NCI-H748 (cell line): ENCODE data around the gene INCENP.

Experiments used
- DNase-seq: peaks from one replicate; lab custom pipeline; 2025; ENCODE audit not compliant: unreplicated experiment; lab: John Stamatoyannopoulos, UW

The INCENP gene

DNA sequence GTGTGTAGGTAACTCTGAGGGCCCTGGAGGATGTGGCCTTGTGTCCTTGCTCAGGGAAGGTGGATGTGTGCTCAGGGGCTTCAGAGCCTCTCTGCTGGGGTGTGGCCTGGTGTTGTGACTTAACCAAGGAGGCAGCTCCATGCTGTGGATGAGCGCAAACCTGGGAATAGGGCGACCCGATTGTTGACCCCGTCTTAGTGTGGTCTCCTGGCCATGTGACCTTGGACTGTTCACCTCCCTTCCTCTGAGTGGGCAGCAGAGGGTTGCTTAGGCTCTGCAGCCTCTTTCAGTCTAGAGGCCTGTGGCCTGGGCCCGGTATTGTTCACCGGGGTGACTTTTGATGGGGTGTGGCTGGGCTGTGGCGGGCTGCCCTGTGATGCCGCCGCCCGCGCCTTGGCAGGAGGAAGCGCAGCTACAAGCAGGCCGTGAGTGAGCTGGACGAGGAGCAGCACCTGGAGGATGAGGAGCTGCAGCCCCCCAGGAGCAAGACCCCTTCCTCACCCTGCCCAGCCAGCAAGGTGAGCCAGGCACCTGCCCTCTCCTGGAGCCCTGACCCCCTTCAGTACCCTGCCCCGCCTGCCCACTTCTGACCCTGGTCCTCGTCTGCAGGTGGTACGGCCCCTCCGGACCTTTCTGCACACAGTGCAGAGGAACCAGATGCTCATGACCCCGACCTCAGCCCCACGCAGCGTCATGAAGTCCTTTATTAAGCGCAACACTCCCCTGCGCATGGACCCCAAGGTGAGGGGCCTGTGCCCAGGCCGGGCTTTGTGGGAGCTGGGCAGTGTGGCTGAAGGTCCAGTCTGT, 16.7 kb downstream of the INCENP start:
- no peak for DNase-seq

DNA sequence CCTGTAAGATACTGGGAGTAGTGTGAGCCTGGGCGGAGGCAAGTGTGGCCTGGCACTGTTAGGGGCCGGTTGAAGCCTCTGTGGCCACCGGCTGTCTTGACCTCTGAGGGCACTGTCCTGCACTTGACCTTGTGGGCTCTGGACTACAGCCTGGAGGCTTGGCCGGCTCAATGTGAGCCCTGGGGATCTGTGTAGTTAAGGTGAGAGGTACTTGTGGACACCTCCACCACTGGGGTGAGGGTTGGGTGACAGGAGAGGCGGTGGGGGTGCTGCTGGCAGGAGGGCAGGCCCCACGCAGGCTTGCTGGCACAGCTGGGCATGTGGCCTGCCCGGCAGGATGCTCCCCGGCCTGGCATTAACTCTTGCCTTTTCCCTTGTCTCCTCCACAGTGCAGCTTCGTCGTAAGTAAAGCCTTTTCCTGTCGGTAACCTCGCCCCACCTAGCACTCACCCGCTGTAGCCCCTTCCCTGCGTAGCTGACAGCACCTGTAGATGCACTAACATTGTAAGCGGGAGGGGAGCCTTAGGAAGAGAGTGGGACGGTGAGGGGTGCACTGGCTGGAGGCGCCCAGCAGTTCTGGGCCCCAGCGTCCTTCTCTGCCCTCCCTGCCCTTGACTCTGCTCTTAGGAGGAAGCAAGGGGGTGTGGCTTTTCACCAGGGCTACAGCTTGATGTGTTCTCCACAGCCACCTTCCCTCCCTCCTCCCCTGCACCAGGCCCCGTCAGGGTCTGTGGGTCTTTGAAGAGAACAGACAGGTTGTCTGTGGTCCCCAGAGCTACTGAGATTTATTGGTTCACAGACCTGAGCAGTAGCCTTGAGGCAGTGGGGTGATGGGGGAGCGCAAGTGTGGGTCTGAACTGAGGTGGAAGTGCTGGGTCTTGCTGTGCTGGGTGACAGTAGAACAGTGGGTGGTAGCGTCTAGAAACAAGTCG, 17.6 kb downstream of the INCENP start:
- no peak for DNase-seq

DNA sequence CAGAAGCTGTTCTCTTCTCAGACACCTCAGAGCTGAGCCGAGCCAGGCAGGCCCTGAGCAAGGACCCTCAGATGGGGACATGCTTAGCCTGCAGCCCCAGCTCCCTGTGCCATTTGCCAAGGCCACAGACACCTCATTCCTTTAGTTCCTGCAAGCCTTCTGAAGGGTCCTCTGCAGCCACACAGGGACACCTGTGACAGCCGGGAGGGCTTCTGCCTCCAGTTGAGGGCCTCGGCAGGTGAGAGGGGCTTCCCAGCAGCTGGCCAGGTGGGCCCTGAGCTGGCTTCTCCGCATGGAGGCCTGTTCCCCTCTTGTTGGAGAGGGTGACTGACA, 18.2 kb downstream of the INCENP start:
- no peak for DNase-seq

DNA sequence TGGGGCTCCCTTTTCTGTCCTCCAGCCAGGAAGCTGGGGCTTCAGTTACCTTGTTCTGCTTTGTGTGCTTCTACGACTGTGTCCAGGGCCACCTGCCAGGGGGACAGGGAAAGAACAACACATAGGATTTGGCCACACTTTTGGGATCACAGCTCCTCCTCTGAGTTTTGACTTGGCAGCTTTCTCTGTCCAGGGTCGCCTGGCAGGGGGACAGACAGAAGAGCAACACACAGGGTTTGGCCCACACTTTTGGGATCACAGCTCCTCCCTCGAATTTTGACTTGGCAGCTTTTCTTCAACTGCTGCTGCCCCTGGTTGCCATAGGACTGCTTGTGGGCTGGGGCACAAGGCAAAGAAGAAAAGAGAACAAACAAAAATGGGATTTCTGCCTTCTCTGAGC, 19.1 kb downstream of the INCENP start:
- no peak for DNase-seq

DNA sequence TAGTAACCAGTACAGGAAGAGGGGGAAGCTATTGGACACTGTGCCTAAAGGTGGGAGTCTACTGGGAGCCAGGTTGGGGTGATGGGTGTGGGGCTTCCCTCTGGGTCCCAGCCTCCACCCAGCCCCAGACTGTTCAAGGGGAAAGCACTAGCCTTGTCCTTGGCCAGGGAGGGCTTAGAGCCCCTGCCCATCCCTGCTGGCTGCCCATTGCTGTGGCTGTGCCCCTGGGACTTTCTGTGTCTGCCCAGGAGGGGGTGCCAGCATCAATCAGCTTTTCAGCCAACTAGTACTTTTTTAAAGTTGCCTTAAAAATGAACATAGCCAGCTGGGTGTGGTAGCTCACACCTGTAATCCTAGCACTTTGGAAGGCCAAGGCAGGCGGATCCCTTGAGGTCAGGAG, 19.9 kb downstream of the INCENP start:
- no peak for DNase-seq

DNA sequence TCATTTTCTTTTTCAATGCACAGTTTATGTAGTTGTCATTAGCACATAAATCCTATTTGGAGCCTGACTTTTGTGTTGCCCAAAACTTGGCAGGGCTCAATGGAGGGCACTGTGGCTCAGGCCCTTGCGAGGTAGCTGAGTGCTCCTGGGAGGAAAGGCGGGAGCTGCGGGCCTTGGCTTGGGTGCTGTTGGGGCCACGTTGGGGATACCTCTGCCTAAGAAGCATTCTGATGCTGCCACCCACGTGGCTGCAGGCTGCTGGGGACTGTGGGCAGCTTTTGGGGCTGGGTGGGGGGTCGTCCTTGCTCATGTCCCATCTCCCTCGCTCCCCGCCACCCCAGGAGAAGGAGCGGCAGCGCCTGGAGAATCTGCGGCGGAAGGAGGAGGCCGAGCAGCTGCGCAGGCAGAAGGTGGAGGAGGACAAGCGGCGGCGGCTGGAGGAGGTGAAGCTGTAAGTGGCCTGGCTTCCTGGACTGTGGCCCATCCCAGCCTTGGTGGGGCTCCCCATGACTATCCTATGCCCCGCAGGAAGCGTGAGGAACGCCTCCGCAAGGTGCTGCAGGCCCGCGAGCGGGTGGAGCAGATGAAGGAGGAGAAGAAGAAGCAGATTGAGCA, 20.9 kb downstream of the INCENP start:
- DNase-seq, result no peak

DNA sequence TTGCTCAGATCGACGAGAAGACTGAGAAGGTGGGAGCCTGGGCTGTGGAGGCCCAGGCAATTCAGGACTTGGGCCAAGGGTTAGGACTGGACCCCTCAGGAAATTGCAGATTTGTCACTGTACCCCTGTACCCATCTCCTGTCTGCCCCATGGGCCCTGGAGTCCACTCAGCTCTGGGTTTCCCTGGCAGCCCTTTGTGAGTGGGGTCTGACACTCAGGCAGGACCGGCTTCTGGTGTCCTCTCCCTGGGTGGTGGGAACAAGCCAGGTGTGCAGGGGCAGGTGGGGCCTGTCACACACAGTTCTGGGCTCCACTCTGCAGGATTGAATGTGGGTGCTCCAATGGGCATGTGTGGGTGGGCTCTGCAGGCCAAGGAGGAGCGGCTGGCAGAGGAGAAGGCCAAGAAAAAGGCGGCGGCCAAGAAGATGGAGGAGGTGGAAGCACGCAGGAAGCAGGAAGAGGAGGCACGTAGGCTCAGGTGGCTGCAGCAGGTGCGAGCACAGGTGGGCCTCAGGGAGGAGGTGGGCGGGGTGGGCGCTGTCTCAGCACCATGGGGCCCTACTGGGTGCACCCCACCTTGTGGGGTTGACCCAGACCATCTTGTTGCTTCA, 21.6 kb downstream of the INCENP start:
- DNase-seq, result no peak

DNA sequence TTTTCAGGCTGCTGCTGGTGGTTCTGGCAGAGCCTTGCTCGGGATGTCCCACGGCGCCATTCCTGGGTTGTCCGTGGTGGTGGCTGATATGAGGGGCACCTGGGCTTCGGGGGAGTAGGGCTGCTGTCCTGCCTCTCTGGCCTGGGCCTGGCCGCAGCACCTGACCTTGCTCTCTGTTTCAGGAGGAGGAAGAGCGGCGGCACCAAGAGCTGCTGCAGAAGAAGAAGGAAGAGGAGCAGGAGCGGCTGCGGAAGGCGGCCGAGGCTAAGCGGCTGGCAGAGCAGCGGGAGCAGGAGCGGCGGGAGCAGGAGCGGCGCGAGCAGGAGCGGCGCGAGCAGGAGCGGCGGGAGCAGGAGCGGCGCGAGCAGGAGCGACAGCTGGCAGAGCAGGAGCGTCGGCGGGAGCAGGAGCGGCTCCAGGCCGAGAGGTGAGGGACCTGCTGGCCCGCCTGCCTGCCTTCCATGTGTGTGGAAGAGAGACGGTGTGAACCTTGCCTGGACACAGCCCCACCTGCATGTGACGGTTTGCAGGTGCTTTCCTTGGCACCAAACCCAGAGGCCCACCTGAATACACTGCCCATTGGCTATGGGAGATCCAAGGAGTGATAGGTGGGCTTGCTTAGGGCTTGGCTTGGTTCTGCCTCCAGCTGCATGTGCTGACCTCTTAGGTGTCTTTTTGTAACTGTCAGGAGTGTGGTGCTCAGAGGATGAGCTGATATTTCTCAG, 22.8 kb downstream of the INCENP start:
- DNase-seq, result no peak

DNA sequence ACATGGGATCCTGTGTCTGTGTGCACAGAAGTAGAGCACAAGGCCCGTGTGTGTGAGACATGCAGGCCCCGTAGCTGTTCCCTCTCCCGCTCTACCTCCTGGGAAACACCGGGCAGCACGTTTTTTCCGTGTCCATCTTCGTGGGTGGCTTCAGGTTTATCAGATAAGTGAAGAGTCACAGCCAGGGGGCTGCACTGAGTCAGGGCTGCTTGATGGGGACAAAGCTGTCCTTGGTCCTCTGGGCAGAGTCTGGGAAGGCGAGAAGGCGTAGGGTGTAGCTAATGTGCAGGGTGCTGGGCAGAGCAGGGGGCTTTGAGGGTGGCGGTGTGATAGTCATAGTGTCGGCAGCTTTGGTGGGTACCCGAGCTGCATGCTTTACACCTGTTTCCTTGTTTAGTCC, 23.7 kb downstream of the INCENP start:
- no peak for DNase-seq

DNA sequence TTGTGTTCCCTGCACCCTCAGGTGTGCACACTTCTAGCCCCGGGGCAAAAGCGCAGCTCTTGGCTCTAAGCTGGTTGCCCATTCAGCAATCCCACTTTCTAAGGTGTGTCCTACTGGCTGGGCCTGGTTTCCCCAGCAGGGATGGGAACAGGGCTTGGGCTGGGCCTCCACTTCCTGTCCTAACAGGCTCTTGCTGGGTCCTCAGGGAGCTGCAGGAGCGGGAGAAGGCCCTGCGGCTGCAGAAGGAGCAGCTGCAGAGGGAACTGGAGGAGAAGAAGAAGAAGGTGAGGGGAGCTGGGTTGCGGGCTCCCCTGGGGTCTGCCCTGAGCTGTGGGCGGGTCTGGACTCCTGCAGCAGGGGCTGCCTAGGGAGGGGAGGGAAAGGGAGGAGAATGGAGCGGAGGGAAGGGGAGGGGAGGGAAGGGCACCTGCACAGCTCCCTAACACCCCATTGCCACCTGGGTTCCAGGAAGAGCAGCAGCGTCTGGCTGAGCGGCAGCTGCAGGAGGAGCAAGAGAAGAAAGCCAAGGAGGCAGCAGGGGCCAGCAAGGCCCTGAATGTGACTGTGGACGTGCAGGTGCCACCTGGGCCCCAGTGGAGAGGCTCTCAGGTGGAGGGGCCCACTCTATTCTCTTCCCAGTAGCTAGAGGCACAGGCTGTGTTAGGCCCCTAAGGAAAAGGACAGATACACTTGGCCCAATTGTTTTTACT, 24.6 kb downstream of the INCENP start:
- no peak for DNase-seq

DNA sequence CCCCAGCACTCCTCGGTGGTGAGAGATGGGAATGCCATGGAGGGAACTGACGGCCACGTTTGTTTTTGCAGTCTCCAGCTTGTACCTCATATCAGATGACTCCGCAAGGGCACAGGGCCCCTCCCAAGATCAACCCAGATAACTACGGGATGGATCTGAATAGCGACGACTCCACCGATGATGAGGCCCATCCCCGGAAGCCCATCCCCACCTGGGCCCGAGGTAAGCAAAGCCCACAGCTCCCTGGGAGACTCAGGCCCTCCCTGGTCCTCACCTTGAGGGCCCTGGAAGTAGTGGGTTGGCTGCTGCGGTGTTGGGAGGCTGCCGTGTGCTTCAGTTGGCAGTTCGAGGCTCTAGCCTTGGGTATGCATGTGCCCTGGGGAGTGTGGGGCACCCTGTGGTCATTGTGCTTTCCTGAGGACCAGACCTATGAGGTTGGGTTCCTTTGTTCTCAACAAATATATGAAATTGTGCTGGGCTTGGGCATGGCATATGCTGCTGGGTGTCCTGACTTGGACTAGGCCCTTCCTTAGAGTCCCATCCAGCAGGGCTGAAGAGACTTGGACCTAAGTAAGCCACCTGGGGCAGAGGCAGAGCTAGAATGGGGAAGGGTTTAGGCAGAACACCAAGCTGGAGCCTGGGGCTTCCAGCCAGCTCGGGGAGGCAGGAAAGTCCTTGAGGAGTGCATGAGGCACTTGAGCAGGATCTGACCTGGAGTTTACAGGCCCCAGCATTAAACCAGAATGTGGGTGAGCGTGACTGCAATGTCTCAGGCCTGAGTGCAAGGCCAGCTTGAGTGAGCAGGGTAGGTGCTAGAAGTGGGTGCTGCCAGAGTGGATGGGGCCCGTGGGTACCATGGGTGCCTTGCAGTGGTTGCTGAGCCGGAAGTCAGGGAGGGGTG, 26.4 kb downstream of the INCENP start:
- no peak for DNase-seq

DNA sequence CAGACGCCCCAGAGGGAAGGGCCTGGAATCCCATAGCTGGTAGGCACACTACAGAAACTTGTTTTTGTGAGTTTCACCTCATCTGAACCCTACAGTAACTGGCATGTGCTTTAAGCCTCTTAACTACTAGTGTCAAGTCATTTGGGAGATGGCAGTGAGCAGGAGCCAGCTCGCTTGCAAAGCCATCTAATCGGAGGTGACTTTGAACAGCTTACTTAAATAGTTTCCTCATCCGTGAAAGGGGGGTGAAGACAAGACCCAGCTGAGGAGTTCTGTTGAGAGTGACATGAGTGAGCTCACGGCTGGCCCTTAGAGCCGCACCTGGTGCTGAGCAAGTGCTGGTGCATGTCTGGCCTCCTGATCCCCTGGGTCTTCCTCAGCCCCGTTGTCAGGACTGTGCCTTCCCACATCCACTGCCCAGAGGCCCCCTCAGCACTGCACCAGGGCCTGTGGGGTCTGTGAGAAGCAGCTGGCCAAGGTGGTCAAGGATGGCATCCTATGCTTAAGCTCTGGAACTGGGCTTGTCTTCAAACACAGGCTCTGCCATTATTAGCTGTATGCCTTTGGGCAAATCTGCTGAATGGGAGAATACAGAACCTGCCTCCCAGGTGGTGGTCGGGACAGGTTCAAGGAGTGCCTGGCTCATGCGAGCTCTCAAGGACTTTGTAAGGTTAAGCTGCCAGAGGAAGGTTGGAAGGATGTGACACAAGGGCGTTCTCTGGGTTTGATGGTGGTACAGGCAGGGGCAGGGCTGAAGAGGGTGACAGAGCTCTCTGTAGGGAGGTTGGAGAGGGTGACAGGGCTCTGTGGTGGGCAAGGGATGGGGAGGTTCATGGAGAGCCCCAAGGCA, 27.3 kb downstream of the INCENP start:
- DNase-seq, result no peak

DNA sequence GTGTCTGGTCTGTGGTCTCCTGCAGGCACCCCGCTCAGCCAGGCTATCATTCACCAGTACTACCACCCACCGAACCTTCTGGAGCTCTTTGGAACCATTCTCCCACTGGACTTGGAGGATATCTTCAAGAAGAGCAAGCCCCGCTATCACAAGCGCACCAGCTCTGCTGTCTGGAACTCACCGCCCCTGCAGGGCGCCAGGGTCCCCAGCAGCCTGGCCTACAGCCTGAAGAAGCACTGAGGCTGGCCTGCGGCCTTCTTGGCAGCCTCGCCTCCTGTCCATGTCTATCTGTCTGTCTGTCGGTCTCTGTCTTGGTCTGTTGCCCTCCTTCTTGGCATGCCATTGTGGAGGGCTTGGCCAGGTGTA, 27.9 kb downstream of the INCENP start:
- DNase-seq, result no peak

DNA sequence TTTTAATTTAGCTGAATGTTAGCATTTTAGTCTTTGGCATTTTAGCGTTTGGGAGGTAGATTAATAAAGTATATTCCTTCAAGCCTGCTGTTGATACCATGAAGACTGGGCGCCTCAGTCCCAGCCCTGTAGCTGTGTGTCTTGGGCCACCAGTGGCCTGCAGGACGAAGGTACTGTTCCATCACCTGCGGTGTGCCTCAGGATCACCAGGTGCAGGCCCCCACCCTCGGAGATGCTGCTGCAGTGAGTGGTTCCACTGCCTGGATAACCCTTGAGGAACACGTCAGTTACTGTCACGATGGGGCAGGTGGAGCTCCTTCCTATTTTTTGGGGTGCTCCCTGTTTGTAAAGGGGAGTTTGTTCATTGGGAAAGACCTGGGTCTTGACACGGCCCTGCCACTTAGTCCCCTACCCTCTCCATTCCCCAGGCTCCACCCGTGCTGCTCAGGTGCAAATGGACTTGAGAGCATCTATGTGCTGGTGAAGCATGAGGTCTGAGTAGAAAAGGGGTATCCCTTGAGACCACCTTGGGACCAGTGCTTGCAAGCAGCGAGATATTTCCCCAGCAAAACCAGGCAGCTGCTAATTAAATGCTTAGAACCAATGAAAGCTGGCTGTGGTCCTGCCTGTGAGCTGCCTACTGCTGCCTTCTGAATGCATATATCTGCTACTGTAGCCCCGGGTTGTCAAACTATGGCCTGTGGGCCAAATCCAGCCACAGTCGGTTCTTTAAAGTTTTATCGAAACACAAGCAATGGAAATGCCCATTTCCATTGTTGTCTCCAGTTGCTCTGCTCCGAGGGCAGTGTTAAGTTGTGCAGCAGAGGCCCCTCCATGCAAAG, 28.7 kb downstream of the INCENP start:
- DNase-seq, result no peak

DNA sequence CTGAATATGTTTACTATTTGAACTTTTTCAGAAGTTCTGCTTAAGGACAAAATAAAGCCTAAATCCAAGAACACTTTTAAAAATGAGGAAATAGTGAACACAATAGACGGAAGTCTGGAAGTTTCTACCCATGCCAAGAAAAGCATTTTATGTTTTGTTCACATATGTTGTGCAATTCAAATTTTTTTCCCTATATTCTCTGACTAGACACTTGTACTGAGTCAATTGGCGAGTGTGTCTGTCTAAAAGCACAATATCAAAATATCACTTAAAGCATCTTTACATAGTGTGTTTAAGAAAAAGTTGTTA, 29.2 kb downstream of the INCENP start:
- DNase-seq, result no peak

DNA sequence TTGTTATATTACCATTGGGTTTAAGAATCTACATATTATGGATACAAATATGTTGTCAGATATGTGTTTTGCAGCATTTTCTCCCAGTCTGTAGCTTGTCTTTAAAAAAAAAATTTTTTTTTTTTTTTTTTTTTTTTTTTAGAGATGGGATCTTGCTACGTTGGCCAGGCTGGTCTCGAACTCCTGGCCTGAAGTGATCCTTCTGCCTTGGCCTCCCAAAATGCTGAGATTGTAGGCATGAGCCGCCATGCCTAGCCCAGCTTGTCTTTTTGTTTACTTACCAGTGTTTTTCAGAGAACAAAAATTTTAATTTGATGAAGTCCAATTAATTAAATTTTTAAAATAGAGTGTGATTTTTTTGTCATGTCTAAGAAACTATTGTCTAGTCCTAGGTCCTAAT, 29.8 kb downstream of the INCENP start:
- no peak for DNase-seq

DNA sequence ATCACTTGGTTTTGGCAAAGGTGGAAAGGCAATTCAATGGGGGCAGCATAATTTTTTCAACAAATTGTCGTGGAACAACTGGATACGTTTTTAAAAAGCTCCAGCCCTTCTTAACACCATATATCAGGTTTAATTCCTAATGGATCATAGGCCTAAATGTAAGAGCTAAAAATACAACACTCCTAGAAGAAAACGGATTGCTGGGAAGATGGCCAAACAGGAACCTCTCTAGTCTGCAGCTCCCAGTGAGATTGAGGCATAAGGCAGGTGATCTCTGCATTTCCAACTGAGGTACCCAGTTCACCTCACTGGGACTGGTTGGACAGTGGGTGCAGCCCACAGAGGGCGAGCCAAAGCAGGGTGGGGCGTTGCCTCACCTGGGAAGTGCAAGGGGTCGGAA, 33.8 kb downstream of the INCENP start:
- DNase-seq, result no peak

DNA sequence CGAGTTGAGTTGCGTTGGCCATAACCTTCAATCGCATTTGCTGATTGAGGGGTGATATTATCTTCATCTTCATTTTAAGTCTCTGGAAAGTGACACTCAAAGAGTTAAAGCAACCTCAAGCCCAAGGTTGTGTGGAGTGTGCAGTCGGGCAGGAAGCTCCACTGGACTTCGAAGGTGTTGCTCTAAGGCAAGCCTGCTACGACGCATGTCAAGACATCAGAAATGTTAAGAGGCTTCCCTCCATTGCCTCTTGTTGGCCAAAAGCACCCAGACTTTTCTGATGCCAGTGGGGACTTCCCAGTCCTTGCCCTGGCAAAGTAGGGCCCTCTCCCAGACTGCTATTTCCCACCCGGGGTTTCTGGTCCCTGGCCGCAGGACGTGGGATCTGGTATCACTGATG, 42.6 kb downstream of the INCENP start:
- no peak for DNase-seq
